CD14-positive monocyte (primary cell): ENCODE data around the gene TEDC1. TPM values are rescaled to one million over a fixed set of nuclear protein-coding genes. Genes with fewer than 3 reads are reported as not detected.

Experiments
- DNase-seq, 3 donors: peaks; one replicate each; pipeline ENCODE4 v3.0.0-alpha.2; 2011 to 2022
- H2AFZ ChIP-seq: 2 replicates; pipeline ENCODE4 v1.6.0; 2012; ENCODE audit warnings: mild to moderate bottlenecking, low read depth, low read length, inconsistent platforms; ENCODE audit not compliant: insufficient read depth, poor library complexity, severe bottlenecking
- H3K27ac ChIP-seq, 2 donors: 1 replicate in 1 of 2; 2 replicates in 1 of 2; pipeline ENCODE4 v1.5.1; 2012 to 2013; ENCODE audit warnings: low read length in 2 of 2, control low read depth in 1 of 2, inconsistent platforms in 1 of 2, low read depth in 1 of 2, mild to moderate bottlenecking in 1 of 2
- H3K27me3 ChIP-seq, 2 donors: one replicate each; pipeline versions ENCODE4 v1.6.0 to v1.6.1; 2011 to 2013; ENCODE audit warnings: low read length in 2 of 2; ENCODE audit not compliant: control insufficient read depth in 2 of 2, insufficient read depth in 2 of 2
- H3K36me3 ChIP-seq, 2 donors: replicated peaks in 1 of 2; 1 replicate in 1 of 2; 2 replicates in 1 of 2; pipeline versions ENCODE4 v1.5.1 to v1.6.1; 2012 to 2013; ENCODE audit warnings: low read length in 2 of 2, control low read depth in 1 of 2, inconsistent platforms in 1 of 2, mild to moderate bottlenecking in 1 of 2; ENCODE audit not compliant: insufficient read depth in 2 of 2, control insufficient read depth in 1 of 2
- H3K4me1 ChIP-seq, 2 donors: 1 replicate in 1 of 2; 2 replicates in 1 of 2; pipeline versions ENCODE4 v1.5.1 to v1.6.1; 2012 to 2013; ENCODE audit warnings: low read length in 2 of 2, control low read depth in 1 of 2, inconsistent platforms in 1 of 2, mild to moderate bottlenecking in 1 of 2, moderate library complexity in 1 of 2; ENCODE audit not compliant: insufficient read depth in 2 of 2, control insufficient read depth in 1 of 2
- H3K4me2 ChIP-seq: replicated peaks from 2 replicates; pipeline ENCODE3; 2012; ENCODE audit warnings: low read length, moderate library complexity, mild to moderate bottlenecking; ENCODE audit not compliant: poor library complexity, severe bottlenecking; ENCODE audit errors: extremely low read depth
- H3K4me3 ChIP-seq, 3 experiments: fragments of 200-600 bp in 1 of 3; sonication (generic) in 1 of 3; replicated peaks in 1 of 3; 1 replicate in 2 of 3; 2 replicates in 1 of 3; pipeline ENCODE4 v1.5.1; 2011 to 2013; ENCODE audit warnings: low read length in 3 of 3, mild to moderate bottlenecking in 3 of 3, control low read depth in 2 of 3, low read depth in 2 of 3, inconsistent platforms in 1 of 3, moderate library complexity in 1 of 3
- H3K79me2 ChIP-seq: 2 replicates; pipeline ENCODE4 v1.6.0; 2012; ENCODE audit warnings: mild to moderate bottlenecking, control low read depth, inconsistent platforms, low read length, moderate library complexity; ENCODE audit not compliant: insufficient read depth
- H3K9ac ChIP-seq: 2 replicates; pipeline ENCODE4 v1.6.0; 2017; ENCODE audit warnings: low read length, mild to moderate bottlenecking; ENCODE audit not compliant: insufficient read depth, poor library complexity, severe bottlenecking
- H3K9me3 ChIP-seq, 2 donors: replicated peaks in 1 of 2; 1 replicate in 1 of 2; 2 replicates in 1 of 2; pipeline versions ENCODE4 v1.5.1 to v1.6.1; 2012 to 2013; ENCODE audit warnings: low read length in 2 of 2, control low read depth in 1 of 2; ENCODE audit not compliant: control insufficient read depth in 1 of 2, insufficient read depth in 1 of 2
- H4K20me1 ChIP-seq: 2 replicates; pipeline ENCODE4 v1.6.0; 2012; ENCODE audit warnings: mild to moderate bottlenecking, low read length, control low read depth, moderate library complexity; ENCODE audit not compliant: insufficient read depth
- H3K27ac Mint-ChIP-seq, 7 donors: one replicate each; pipeline ENCODE4 v1.8.0; 2020; ENCODE audit warnings: mild to moderate bottlenecking in 7 of 7, mixed read lengths in 7 of 7, moderate library complexity in 6 of 7, inconsistent platforms in 2 of 7
- H3K27me3 Mint-ChIP-seq, 3 donors: one replicate each; pipeline ENCODE4 v1.8.0; 2021 to 2022; ENCODE audit warnings: low read depth in 3 of 3, mild to moderate bottlenecking in 3 of 3, mixed read lengths in 3 of 3, moderate library complexity in 3 of 3, inconsistent platforms in 1 of 3
- H3K36me3 Mint-ChIP-seq, 2 donors: one replicate each; pipeline ENCODE4 v1.8.0; 2020; ENCODE audit warnings: mixed read lengths in 2 of 2, inconsistent platforms in 1 of 2, mild to moderate bottlenecking in 1 of 2
- H3K4me1 Mint-ChIP-seq: one replicate; pipeline ENCODE4 v1.8.0; 2020; ENCODE audit warnings: mild to moderate bottlenecking, mixed read lengths
- H3K4me3 Mint-ChIP-seq, 2 donors: one replicate each; pipeline ENCODE4 v1.8.0; 2020; ENCODE audit warnings: mild to moderate bottlenecking in 2 of 2, mixed read lengths in 2 of 2, moderate library complexity in 1 of 2
- H3K9me3 Mint-ChIP-seq, 7 donors: one replicate each; pipeline ENCODE4 v1.8.0; 2020 to 2022; ENCODE audit warnings: mixed read lengths in 7 of 7, mild to moderate bottlenecking in 6 of 7, moderate library complexity in 6 of 7, inconsistent platforms in 2 of 7
- CTCF ChIP-seq: fragments of 200-600 bp; IDR thresholded peaks from one replicate; pipeline ENCODE4 v1.8.0; 2022; ENCODE audit warnings: antibody characterized with exemption, mild to moderate bottlenecking
- WGBS: methylation state at CpG from one replicate; pipeline ENCODE4 v1.1.5; 2013; ENCODE audit warnings: missing lambda C conversion rate; ENCODE audit not compliant: insufficient coverage; 5-methylcytosine and 5-hydroxymethylcytosine counted together
- intact Hi-C, 2 donors: fragments of 100-400 bp; cut with micrococcal nuclease; formaldehyde crosslinking; loops; one replicate each; pipeline versions ENCODE4 v1.15.0 to v1.15.1; 2023
- polyA plus RNA-seq, 3 donors: library from polyadenylated mRNA; depleted of rRNA in 1 of 3; unstranded in 2 of 3; stranded (reverse) in 1 of 3; fragments of 300-500 nt in 2 of 3; fragments of >200 nt in 1 of 3; fragmentation: Illumina TruSeq in 2 of 3; gene quantifications; 1 replicate in 2 of 3; 2 replicates in 1 of 3; pipeline ENCODE4 v1.2.3, GENCODE V29; 2012 to 2021

The TEDC1 gene
- polyA plus RNA-seq, 3 donors: 7.8 to 23.4 (median 9.0) TPM

GRCh38 chr14:105464501-105464900 lies 26.5 kb upstream of the TEDC1 start:
- WGBS: 92% methylated on average over 28 of the region's 33 CpGs
- peaks cover 67 to 79% of the 10 kb centered on the region in 2 donors for H3K36me3 ChIP-seq

GRCh38 chr14:105465209-105466031 lies 25.6 kb upstream of the TEDC1 start:
- Mint-ChIP-seq H3K4me1 (no peaks in the 10 kb centered on the region), H3K4me3 (no peak overlapping the region), H3K27ac (no peak overlapping the region), H3K9me3 (no peaks in the 10 kb centered on the region), H3K27me3 (no peaks in the 10 kb centered on the region), H3K36me3 (peaks cover 37 to 64% of the 10 kb centered on the region in 2 donors)
- Histone ChIP-seq H3K9ac (no peak overlapping the region), H3K79me2 (no peaks in the 10 kb centered on the region), H3K4me2 (no peak overlapping the region), H3K27ac (no peak overlapping the region), H3K27me3 (no peaks in the 10 kb centered on the region), H3K36me3 (peaks cover 68 to 75% of the 10 kb centered on the region in 2 donors), H2AFZ (no peak overlapping the region), H3K9me3 (no peaks in the 10 kb centered on the region), H4K20me1 (no peaks in the 10 kb centered on the region), H3K4me3 (no peak overlapping the region), H3K4me1 (no peaks in the 10 kb centered on the region)
- TF ChIP-seq CTCF: no peak
- 96% methylated on average over 19 of the region's 20 CpGs for WGBS
- intact Hi-C loops: no loop called here
- no peak for DNase-seq

More at GRCh38 chr14:105464501-105464900, 26.5 kb upstream of the TEDC1 start:
- H3K9me3 Mint-ChIP-seq: no peaks in the 10 kb centered on the region
- no peak for TF ChIP-seq CTCF
- no peak overlapping the region for H3K27ac ChIP-seq
- H3K4me3 Mint-ChIP-seq: no peak overlapping the region
- peaks cover 33 to 60% of the 10 kb centered on the region in 2 donors for H3K36me3 Mint-ChIP-seq
- no peak overlapping the region for H3K4me2 ChIP-seq
- no peaks in the 10 kb centered on the region for H3K4me1 ChIP-seq
- H3K4me3 ChIP-seq: no peak overlapping the region
- H3K79me2 ChIP-seq: no peaks in the 10 kb centered on the region
- no peak for DNase-seq
- H3K9ac ChIP-seq: no peak overlapping the region
- no peaks in the 10 kb centered on the region for H4K20me1 ChIP-seq
- intact Hi-C loops: no loop called here
- H2AFZ ChIP-seq: no peak overlapping the region
- H3K4me1 Mint-ChIP-seq: no peaks in the 10 kb centered on the region
- H3K9me3 ChIP-seq: no peaks in the 10 kb centered on the region
- no peaks in the 10 kb centered on the region for H3K27me3 Mint-ChIP-seq
- no peak overlapping the region for H3K27ac Mint-ChIP-seq
- no peaks in the 10 kb centered on the region for H3K27me3 ChIP-seq
